NK-92 treated with Interleukin-12 subunit alpha and Interleukin-12 subunit beta, amount 100 ng/mL, for 24 hours (cell line): ENCODE results near the gene SWAP70.
"Not testable (repeated sequence)": the region's sequence is repeated elsewhere in the genome, so short reads cannot be mapped to it uniquely, and the experiment has no call there.

Experiments used
- DNase-seq: peaks from one replicate; lab custom pipeline; 2025; lab: John Stamatoyannopoulos, UW

SWAP70 gene

GRCh38 chr11:9663699-9664275 lies at the start of gene SWAP70:
Gene SWAP70, plus strand, starts transcription at chr11:9664077. Its CDS starts 103 bp downstream, at chr11:9664180.
- DNase-seq, result peak; percentile 48

GRCh38 chr11:9615031-9615451 lies 48.8 kb upstream of the SWAP70 start:
- no peak for DNase-seq

- DNase-seq, result no peak
Measured at GRCh38 chr11:9616042-9616675, 47.7 kb upstream of the SWAP70 start.

- peak; percentile 18 for DNase-seq
Measured at GRCh38 chr11:9616858-9617257, 47.0 kb upstream of the SWAP70 start.

GRCh38 chr11:9617940-9618339 lies 45.9 kb upstream of the SWAP70 start:
- no peak for DNase-seq

GRCh38 chr11:9619004-9619403 lies 44.9 kb upstream of the SWAP70 start:
- DNase-seq, result no peak

GRCh38 chr11:9619971-9620370 lies 43.9 kb upstream of the SWAP70 start:
- no peak for DNase-seq

GRCh38 chr11:9622353-9622752 lies 41.5 kb upstream of the SWAP70 start:
- not testable (repeated sequence) for DNase-seq

- DNase-seq, result not testable (repeated sequence)
Measured at GRCh38 chr11:9623053-9623452, 40.8 kb upstream of the SWAP70 start.

GRCh38 chr11:9624448-9624847 lies 39.4 kb upstream of the SWAP70 start:
- no peak for DNase-seq

GRCh38 chr11:9625162-9625561 lies 38.7 kb upstream of the SWAP70 start:
- DNase-seq, result no peak

- no peak for DNase-seq
Measured at GRCh38 chr11:9625728-9626127, 38.1 kb upstream of the SWAP70 start.

GRCh38 chr11:9626496-9627394 lies 37.1 kb upstream of the SWAP70 start:
- DNase-seq, result no peak

- no peak for DNase-seq
Measured at GRCh38 chr11:9629064-9629463, 34.8 kb upstream of the SWAP70 start.

- no peak for DNase-seq
Measured at GRCh38 chr11:9633679-9634078, 30.2 kb upstream of the SWAP70 start.

- DNase-seq, result no peak
Measured at GRCh38 chr11:9636691-9637090, 27.2 kb upstream of the SWAP70 start.

GRCh38 chr11:9639099-9639498 lies 24.8 kb upstream of the SWAP70 start:
- no peak for DNase-seq

GRCh38 chr11:9639985-9640384 lies 23.9 kb upstream of the SWAP70 start:
- no peak for DNase-seq

GRCh38 chr11:9642894-9643293 lies 21.0 kb upstream of the SWAP70 start:
- DNase-seq, result no peak

- no peak for DNase-seq
Measured at GRCh38 chr11:9643751-9644150, 20.1 kb upstream of the SWAP70 start.

GRCh38 chr11:9645881-9646280 lies 18.0 kb upstream of the SWAP70 start:
- no peak for DNase-seq

- DNase-seq, result no peak
Measured at GRCh38 chr11:9646324-9646723, 17.6 kb upstream of the SWAP70 start.

- no peak for DNase-seq
Measured at GRCh38 chr11:9651481-9651880, 12.4 kb upstream of the SWAP70 start.
